Neutrophil (primary cell): Measurements from ENCODE around the gene POLD3.

ENCODE experiments used
- H3K27ac ChIP-seq: fragments of 200-600 bp; sonication (generic); 2 replicates; pipeline ENCODE4 v1.5.1; 2016; ENCODE audit warnings: mild to moderate bottlenecking, moderate library complexity
- H3K27me3 ChIP-seq: fragments of 200-600 bp; sonication (generic); 2 replicates; pipeline ENCODE4 v1.6.0; 2016; ENCODE audit warnings: mild to moderate bottlenecking
- H3K36me3 ChIP-seq: fragments of 200-600 bp; sonication (generic); 2 replicates; pipeline ENCODE4 v1.5.1; 2017
- H3K4me1 ChIP-seq, 2 experiments: fragments of 200-600 bp in 1 of 2; sonication (generic) in 1 of 2; 1 replicate in 1 of 2; 2 replicates in 1 of 2; pipeline versions ENCODE4 v1.5.1 to v1.6.1; 2013 to 2016; ENCODE audit warnings: low read depth in 1 of 2, low read length in 1 of 2, mild to moderate bottlenecking in 1 of 2, moderate library complexity in 1 of 2; ENCODE audit not compliant: control insufficient read depth in 1 of 2, insufficient read depth in 1 of 2
- H3K4me3 ChIP-seq, 2 experiments: fragments of 200-600 bp in 1 of 2; sonication (generic) in 1 of 2; 1 replicate in 1 of 2; 2 replicates in 1 of 2; pipeline ENCODE4 v1.5.1; 2013 to 2016; ENCODE audit warnings: low read depth in 1 of 2, low read length in 1 of 2, mild to moderate bottlenecking in 1 of 2, moderate library complexity in 1 of 2
- H3K9me3 ChIP-seq: fragments of 200-600 bp; sonication (generic); 2 replicates; pipeline ENCODE4 v1.5.1; 2016
- CTCF ChIP-seq: fragments of 200-600 bp; sonication (generic); IDR thresholded peaks from 2 replicates; pipeline ENCODE4 v1.5.1; 2016; ENCODE audit warnings: antibody characterized with exemption

POLD3 gene

DNA sequence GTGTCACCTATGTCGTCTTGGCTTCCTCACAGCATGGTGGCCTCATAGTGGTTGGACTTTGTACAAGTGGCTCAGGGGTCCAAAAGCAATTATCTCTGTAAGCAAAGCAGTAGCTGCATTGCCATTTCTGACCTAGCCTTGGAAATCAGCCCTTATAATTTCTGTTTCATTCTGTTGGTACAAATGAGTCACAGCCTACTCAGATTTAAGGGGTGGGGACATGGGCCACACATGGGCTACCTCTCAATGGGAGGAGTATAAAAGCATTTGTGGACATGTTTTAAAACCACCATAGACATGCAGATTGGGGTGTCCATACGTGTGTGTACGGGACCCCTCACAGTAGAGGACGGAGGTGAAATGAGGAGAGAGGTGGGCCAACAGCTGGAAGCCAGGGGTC lies 97.3 kb downstream of the POLD3 start:
- no peak for TF ChIP-seq CTCF
- H3K9me3 ChIP-seq, result no peaks in the 10 kb centered on the region
- peaks cover 33% of the 10 kb centered on the region for H3K27me3 ChIP-seq

DNA sequence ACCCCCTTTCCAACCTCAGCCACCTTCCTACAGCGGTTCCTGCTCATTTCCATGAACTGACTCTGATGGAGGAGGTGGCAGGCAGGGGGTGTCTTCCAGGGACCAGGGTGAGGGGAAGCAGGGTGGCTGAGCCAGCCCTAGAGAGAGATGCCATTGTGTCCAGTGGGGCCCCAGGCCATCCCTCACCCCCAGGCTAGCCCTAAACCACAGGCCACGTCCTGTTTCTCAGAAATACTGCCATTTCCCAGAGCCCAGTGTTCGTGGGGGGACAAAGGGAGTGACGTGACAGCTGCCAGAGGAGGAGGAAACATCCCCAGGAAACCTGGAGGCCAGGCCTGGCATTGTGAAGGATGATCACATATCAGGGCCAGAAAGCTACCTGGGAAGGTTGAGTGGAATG lies 99.4 kb downstream of the POLD3 start:
- H3K27ac ChIP-seq, result no peak overlapping the region
- H3K4me3 ChIP-seq, result no peak overlapping the region
- peaks cover 33% of the 10 kb centered on the region for H3K27me3 ChIP-seq
- no peaks in the 10 kb centered on the region for H3K36me3 ChIP-seq
- no peak for TF ChIP-seq CTCF
- no peaks in the 10 kb centered on the region for H3K4me1 ChIP-seq
- no peaks in the 10 kb centered on the region for H3K9me3 ChIP-seq

More for the DNA sequence above, 97.3 kb downstream of the POLD3 start:
- Histone ChIP-seq H3K4me3 (no peak overlapping the region), H3K4me1 (no peaks in the 10 kb centered on the region), H3K27ac (no peak overlapping the region), H3K36me3 (no peaks in the 10 kb centered on the region)
